T1000 (cell line): ENCODE results near the gene SRF.
"Not testable (repeated sequence)": the region's sequence is repeated elsewhere in the genome, so short reads cannot be mapped to it uniquely, and the experiment has no call there.

Experiments
- DNase-seq: peaks from one replicate; lab custom pipeline; 2025; ENCODE audit warnings: mixed read lengths; lab: John Stamatoyannopoulos, UW

SRF gene

GRCh38 chr6:43170931-43171706, at the start of gene SRF:
Gene SRF, plus strand, starts transcription at chr6:43171269. Its CDS starts 388 bp downstream, at chr6:43171657.
- DNase-seq, result peak; percentile 97

DNA sequence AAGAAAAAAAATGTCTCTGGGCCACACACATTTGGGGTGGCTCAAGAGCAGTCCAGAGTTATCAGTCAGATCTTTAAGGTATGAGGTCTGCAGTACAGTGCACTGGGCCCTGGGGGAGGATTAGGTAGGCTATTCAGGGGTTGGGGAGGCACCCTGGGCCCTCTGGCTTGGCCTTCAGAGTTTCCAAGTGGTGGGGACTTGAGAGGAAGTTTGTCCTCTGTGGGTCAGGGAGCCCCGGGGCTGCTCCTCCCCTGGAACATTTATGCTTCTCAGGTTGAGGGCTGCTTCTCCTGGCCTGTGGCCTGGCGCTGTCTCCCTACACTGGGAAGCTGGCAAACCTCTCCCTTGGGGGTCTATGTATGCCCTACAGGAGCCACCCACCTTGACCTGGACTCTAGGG, 48.9 kb upstream of the SRF start:
- DNase-seq, result no peak

GRCh38 chr6:43123461-43124314, 47.4 kb upstream of the SRF start:
- no peak for DNase-seq

- DNase-seq, result no peak
Observed at GRCh38 chr6:43124481-43124880, 46.6 kb upstream of the SRF start.

- no peak for DNase-seq
Observed at GRCh38 chr6:43125119-43125518, 46.0 kb upstream of the SRF start.

DNA sequence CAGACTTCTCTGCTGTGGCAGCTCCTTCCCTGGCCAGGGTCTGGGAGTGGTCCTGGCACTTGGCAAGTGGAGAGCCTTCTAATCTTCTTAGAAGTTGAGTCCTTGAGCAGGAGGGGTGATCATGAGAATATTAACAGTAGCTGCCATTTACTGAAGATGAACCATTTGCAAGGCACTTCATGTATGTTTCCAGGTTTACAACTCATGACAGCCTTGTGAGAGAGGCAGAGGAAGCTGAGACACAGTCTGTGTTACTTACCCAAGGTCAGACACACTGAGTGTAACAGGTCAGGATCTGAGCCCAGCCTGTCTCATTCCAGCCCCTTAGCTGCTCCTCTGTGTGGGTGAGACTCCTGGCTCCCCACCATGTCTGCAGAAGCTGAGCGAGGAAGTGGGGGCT, 45.5 kb upstream of the SRF start:
- DNase-seq, result no peak

DNA sequence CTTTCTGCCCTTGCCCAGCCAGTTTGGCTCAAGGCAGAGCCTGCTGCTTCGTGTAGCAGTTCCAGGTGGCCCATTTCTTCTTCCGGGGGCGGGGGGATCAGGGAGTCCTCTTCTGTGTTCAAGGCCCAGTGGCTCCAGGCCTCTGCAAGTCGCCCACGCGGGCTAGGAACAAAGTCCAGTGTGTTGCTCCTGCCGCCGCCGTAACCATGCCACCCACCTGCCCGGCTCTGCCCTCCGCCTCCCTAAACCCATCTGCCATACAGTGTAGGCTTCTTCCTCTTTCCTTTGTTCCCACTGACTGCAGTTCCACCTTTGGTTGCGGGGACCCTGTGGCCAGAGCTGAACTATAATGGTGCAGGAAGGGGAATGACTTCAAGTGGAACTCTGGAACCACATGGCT, 43.9 kb upstream of the SRF start:
- no peak for DNase-seq

GRCh38 chr6:43127877-43128276, 43.2 kb upstream of the SRF start:
- DNase-seq, result no peak

DNA sequence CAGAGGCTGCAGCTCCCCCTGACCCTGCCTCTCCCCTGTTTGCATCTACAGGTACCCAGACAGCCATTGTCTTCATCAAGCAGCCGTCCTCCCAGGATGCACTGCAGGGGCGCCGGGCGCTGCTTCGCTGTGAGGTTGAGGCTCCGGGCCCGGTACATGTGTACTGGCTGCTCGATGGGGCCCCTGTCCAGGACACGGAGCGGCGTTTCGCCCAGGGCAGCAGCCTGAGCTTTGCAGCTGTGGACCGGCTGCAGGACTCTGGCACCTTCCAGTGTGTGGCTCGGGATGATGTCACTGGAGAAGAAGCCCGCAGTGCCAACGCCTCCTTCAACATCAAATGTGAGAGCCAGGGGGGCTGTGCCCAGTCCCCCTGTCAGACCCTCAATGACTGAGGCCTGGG, 42.1 kb upstream of the SRF start:
- no peak for DNase-seq

GRCh38 chr6:43129434-43130194, 41.5 kb upstream of the SRF start:
- no peak for DNase-seq

- DNase-seq, result no peak
Observed at GRCh38 chr6:43130429-43130828, 40.6 kb upstream of the SRF start.

DNA sequence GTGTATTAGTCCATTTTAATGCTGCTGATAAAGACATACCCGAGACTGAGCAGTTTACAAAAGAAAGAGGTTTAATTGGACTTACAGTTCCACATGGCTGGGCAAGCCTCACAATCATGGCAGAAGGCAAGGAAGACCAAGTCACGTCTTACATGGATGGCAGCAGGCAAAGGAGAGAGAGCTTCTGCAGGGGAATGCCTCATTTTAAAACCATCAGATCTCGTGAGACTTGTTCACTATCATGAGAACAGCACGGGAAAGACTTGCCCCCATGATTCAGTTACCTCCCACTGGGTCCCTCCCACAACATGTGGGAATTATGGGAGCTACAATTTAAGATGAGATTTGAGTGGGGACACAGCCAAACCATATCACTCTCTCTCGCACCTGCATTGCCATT, 39.7 kb upstream of the SRF start:
- DNase-seq, result not testable (repeated sequence)

GRCh38 chr6:43138267-43138666, 32.8 kb upstream of the SRF start:
- no peak for DNase-seq

- DNase-seq, result not testable (repeated sequence)
Observed at GRCh38 chr6:43139973-43140372, 31.1 kb upstream of the SRF start.

- no peak for DNase-seq
Observed at GRCh38 chr6:43141644-43142043, 29.4 kb upstream of the SRF start.

- DNase-seq, result no peak
Observed at GRCh38 chr6:43142101-43142500, 29.0 kb upstream of the SRF start.

GRCh38 chr6:43143235-43144128, 27.6 kb upstream of the SRF start:
- peak; percentile 82 for DNase-seq

DNA sequence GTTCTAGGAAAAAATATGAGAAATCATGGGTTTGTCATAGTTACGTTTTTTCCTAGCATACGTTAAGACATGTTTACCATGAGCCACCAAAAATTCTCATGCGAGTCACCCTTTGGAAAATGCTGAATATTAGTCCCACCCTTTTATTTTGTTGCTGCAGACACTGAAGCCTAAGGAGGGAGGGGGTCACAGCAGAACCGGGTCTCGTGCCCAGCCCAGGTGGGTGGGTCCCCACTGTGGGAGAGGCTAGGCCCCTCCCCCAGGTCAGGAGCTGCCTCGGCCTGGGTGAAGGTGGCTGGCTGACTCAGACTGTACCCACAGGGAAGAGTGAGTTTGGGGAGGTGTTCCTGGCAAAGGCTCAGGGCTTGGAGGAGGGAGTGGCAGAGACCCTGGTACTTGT, 26.2 kb upstream of the SRF start:
- no peak for DNase-seq

DNA sequence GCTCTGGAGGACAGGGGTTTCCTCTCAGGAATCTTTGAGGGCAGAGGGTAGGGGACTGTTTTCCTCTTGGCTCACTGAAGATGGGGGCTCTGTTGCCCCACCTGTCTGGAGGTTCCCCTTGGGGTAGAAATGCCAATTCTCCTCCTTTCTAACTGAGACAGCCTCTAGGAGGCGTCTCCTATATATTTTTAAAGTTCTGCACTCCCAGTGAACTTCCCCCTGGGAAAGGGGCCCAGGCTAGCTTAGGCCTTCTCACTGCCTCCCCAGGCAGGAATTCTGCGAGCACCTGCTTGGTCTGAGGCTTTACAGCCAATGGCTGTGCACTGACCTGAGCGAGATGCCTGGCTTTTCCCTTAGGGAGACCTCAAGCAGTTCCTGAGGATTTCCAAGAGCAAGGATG, 24.8 kb upstream of the SRF start:
- DNase-seq, result no peak

- DNase-seq, result no peak
Observed at GRCh38 chr6:43146709-43147688, 24.1 kb upstream of the SRF start.
